HG03558 (cell line): Measurements from ENCODE around the gene ZNF143.

Experiments used
- ATAC-seq: cut with Tn5 transposase; IDR thresholded peaks from one replicate; pipeline ENCODE4 v1.9.1; 2021; ENCODE audit warnings: moderate number of reproducible peaks; ENCODE audit not compliant: unreplicated experiment; ENCODE audit errors: extremely low read depth

The ZNF143 gene

GRCh38 chr11:9573052-9573774 lies 112.4 kb downstream of the ZNF143 start, which contains the start of gene WEE1:
TSS of gene WEE1 (plus strand) at chr11:9573670. CDS start at chr11:9573934, 264 bp downstream.
- ATAC-seq, result peak; percentile 66

- peak; percentile 10 for ATAC-seq
These were observed 113.2 kb downstream of the ZNF143 start for GRCh38 chr11:9573775-9574621.

- ATAC-seq, result no peak
These were observed 113.9 kb downstream of the ZNF143 start for GRCh38 chr11:9574622-9575259.

GRCh38 chr11:9575260-9576240 lies 114.7 kb downstream of the ZNF143 start:
- no peak for ATAC-seq

GRCh38 chr11:9576701-9577381 lies 116.0 kb downstream of the ZNF143 start:
- no peak for ATAC-seq

- no peak for ATAC-seq
These were observed 116.7 kb downstream of the ZNF143 start for GRCh38 chr11:9577556-9577955.
